Tibial artery (tissue), 4 donors: ENCODE measurements around the gene HELZ2.

ENCODE experiments used
- DNase-seq, 2 donors: peaks; one replicate each; pipeline ENCODE4 v3.0.0-alpha.2; 2019
- H3K27ac ChIP-seq, 2 donors: fragments of 200-600 bp; sonication (generic) in 1 of 2; 1 replicate in 1 of 2; 2 replicates in 1 of 2; pipeline ENCODE4 v1.5.1; 2018 to 2019; ENCODE audit warnings: mild to moderate bottlenecking in 1 of 2
- H3K27me3 ChIP-seq, 2 donors: fragments of 200-600 bp; sonication (generic) in 1 of 2; one replicate each; pipeline versions ENCODE4 v1.5.1 to v1.6.0; 2016 to 2019
- H3K36me3 ChIP-seq, 3 donors: fragments of 200-600 bp; sonication (generic) in 2 of 3; one replicate each; pipeline ENCODE4 v1.5.1; 2016 to 2019; ENCODE audit warnings: mild to moderate bottlenecking in 2 of 3
- H3K4me1 ChIP-seq, 4 donors: fragments of 200-600 bp; sonication (generic) in 2 of 4; 1 replicate in 3 of 4; 2 replicates in 1 of 4; pipeline ENCODE4 v1.5.1; 2016 to 2019
- H3K4me3 ChIP-seq, 2 donors: fragments of 200-600 bp; sonication (generic) in 1 of 2; 1 replicate in 1 of 2; 2 replicates in 1 of 2; pipeline ENCODE4 v1.5.1; 2018 to 2019; ENCODE audit warnings: mild to moderate bottlenecking in 2 of 2
- H3K9me3 ChIP-seq, 3 donors: fragments of 200-600 bp; sonication (generic) in 1 of 3; one replicate each; pipeline ENCODE4 v1.5.1; 2016 to 2019
- CTCF ChIP-seq, 2 experiments: fragments of 200-600 bp in 1 of 2; fragments of 450-650 bp in 1 of 2; IDR thresholded peaks; one replicate each; pipeline ENCODE4 v1.5.1; 2017 to 2019; ENCODE audit warnings: antibody characterized with exemption in 2 of 2, mild to moderate bottlenecking in 1 of 2, moderate library complexity in 1 of 2
- intact Hi-C: fragments of 100-400 bp; cut with DNase I; formaldehyde crosslinking; loops from one replicate; pipeline ENCODE4 v1.15.0; 2023; ENCODE audit warnings: low total_unique reads

Gene HELZ2

DNA sequence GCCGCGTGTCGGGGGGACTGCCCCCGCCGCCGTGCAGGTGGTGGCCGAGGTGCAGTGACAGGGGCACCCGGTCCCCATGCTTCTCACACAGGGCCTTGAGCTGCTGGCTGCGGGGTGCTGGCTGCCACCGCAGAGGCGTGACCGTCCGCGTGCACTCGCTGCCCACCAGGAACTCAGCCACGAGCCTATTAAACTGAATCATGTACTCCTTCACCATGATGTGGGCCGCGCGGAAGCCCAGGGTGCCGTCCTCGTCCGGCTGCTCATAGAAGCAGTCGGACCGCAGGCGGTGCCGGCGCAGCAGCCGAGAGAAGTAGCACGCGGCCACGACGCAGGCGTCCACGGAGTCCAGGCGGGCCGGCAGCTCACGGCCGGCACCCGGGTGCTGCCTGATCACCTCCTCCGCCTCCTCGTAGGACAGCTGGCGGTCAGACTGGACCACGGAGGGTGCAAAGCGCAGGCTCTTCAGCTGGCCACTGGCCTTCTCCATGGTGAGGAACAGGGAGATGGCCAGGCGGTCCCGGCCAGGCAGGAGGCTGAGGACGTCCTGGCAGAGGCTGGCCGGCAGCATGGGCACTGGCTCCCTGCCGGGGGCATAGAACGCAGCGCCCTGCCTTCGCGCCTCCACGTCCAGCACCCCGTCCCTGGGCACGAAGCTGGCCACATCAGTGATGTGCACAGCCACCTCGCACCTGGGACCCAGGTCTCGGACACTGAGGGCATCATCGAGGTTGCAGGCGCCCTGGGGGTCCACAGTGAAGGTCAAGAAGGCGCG is 9.8 kb downstream of the HELZ2 start:
- Histone ChIP-seq H3K4me1 (no peaks in the 10 kb centered on the region), H3K27ac (no peak overlapping the region), H3K9me3 (no peaks in the 10 kb centered on the region), H3K4me3 (no peak overlapping the region), H3K27me3 (no peaks in the 10 kb centered on the region), H3K36me3 (peaks cover 10 to 78% (median 64%) of the 10 kb centered on the region in 3 donors)
- intact Hi-C loops = no loop called here
- no peak for TF ChIP-seq CTCF (IDR thresholded peaks at IDR 0.05)
- no peak for DNase-seq

DNA sequence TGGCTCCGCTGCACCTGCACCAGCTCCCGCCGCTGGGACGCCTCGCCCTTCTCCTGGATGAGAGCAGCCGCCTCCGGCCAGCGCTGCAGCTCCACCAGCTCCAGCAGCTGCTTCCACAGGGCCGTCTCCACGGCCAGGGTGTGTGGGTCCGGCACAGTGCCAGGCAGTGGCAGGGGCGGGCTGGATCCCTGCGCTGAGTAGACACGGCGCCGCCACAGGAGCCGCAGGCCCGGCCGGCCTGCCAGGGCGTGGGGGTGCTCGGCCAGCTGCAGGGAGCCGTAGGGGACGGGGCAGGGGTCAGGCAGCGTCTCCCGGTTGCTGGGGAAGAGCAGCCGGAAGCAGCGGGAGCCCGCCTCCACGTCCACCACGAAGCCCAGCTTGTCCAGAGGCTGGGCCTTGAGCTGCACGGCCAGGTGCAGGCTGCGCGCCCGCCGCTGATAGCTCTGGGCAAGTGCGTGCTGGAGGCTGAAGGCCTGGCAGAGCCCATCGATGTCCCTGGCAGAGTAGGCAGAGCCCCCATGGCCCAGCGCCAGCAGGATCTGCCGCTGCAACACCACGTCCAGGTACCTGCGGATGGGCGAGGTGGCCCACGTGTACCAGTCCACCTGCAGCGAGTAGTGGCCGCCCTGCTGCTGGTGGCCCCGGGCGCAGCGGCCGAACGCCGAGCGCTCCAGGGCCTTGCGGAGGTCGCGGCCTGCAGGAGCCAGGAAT is 10.7 kb downstream of the HELZ2 start:
- Histone ChIP-seq H3K27me3 (no peaks in the 10 kb centered on the region), H3K27ac (no peak overlapping the region), H3K9me3 (no peaks in the 10 kb centered on the region), H3K4me3 (no peak overlapping the region), H3K36me3 (peaks cover 10 to 86% (median 70%) of the 10 kb centered on the region in 3 donors), H3K4me1 (no peaks in the 10 kb centered on the region)
- no peak for TF ChIP-seq CTCF (IDR thresholded peaks at IDR 0.05)
- no peak for DNase-seq
- intact Hi-C loops = no loop called here

DNA sequence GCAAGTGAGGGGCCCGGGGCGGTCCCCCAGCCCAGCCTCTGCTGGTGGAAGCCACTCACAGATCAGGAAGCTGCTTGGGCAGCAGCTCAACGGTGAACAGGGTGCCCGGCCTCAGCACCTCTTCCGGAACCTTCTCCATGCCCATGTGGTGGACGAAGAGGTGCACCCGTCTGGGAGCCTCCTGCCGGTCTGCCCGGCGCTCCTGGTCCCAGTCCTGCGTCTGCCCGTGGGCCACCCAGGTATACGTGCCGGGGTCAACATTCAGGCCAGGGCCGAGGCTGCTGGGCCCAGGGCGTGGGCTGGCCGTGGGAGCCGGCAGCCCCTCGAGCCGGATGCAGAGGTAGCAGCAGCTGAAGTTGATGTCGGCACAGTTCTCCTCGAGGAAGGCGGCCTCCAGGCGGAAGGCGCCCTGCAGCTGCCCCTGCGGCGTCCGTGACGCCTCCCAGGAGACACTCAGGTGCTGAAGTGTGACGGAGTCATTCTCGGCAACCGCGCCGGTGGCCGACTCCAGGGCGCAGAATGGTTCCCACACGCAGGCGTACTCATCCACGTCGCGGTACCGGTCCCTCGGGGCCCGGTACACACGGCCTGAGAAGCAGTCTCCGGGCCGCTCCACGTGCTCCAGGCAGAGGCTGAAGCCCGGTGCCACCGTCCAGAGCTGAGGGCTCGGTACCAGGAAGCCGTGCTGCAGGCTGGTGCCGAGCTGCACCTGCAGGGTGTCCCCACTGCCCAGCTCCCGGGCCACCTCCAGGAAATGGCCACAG is 11.4 kb downstream of the HELZ2 start:
- Histone ChIP-seq H3K4me3 (no peak overlapping the region), H3K9me3 (no peaks in the 10 kb centered on the region), H3K27ac (no peak overlapping the region), H3K27me3 (no peaks in the 10 kb centered on the region), H3K36me3 (peaks cover 10 to 89% (median 74%) of the 10 kb centered on the region in 3 donors), H3K4me1 (no peaks in the 10 kb centered on the region)
- no peak for TF ChIP-seq CTCF (IDR thresholded peaks at IDR 0.05)
- intact Hi-C loops = no loop called here
- no peak for DNase-seq

- Histone ChIP-seq H3K9me3 (no peaks in the 10 kb centered on the region), H3K4me1 (no peaks in the 10 kb centered on the region), H3K4me3 (no peak overlapping the region), H3K27me3 (no peaks in the 10 kb centered on the region), H3K36me3 (peaks cover 10 to 81% (median 74%) of the 10 kb centered on the region in 3 donors), H3K27ac (no peak overlapping the region)
- intact Hi-C loops = no loop called here
- DNase-seq = no peak
- TF ChIP-seq CTCF (IDR thresholded peaks at IDR 0.05) = no peak
Observed at GRCh38 chr20:63561624-63562396, 12.2 kb downstream of the HELZ2 start.
